ENCODE results near the gene ELF4.

DNA sequence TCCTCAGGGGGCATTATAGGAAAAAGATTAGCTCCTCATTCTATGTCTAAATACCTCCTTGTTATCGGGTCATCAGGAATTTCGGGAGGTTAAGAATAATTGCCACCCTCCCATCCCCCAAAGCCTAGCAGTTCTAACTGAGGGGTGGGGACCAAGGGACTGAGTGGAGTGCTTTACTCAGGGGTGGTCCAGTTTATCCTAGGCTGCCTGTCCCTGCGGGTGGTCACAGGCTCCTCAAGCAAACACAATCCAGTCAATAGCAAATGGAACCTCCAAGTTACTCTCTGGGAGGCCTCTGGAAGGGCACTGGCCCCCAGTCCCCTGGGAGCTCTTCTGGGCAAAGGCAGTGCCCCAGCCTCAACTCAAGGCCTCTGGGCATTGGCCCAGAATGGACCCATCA, 6.7 kb downstream of the ELF4 start:
- no peak for TF ChIP-seq EZH2 (IDR thresholded peaks at IDR 0.05; ENCODE audit: low read depth, unreplicated experiment)
- TF ChIP-seq CTCF (conservative IDR thresholded peaks at IDR 0.05; ENCODE audit: low read depth in 2 of 2): no peak
- no peak for TF ChIP-seq CREB1 (CRISPR knock-in tag; IDR thresholded peaks at IDR 0.05; ENCODE audit: low read depth)
- no peak for TF ChIP-seq EZH2phosphoT487 (IDR thresholded peaks at IDR 0.05; ENCODE audit: unreplicated experiment)
- TF ChIP-seq, protein P1, sequence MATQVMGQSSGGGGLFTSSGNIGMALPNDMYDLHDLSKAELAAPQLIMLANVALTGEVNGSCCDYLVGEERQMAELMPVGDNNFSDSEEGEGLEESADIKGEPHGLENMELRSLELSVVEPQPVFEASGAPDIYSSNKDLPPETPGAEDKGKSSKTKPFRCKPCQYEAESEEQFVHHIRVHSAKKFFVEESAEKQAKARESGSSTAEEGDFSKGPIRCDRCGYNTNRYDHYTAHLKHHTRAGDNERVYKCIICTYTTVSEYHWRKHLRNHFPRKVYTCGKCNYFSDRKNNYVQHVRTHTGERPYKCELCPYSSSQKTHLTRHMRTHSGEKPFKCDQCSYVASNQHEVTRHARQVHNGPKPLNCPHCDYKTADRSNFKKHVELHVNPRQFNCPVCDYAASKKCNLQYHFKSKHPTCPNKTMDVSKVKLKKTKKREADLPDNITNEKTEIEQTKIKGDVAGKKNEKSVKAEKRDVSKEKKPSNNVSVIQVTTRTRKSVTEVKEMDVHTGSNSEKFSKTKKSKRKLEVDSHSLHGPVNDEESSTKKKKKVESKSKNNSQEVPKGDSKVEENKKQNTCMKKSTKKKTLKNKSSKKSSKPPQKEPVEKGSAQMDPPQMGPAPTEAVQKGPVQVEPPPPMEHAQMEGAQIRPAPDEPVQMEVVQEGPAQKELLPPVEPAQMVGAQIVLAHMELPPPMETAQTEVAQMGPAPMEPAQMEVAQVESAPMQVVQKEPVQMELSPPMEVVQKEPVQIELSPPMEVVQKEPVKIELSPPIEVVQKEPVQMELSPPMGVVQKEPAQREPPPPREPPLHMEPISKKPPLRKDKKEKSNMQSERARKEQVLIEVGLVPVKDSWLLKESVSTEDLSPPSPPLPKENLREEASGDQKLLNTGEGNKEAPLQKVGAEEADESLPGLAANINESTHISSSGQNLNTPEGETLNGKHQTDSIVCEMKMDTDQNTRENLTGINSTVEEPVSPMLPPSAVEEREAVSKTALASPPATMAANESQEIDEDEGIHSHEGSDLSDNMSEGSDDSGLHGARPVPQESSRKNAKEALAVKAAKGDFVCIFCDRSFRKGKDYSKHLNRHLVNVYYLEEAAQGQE (IDR thresholded peaks at IDR 0.05; ENCODE audit: unreplicated experiment): no peak
- no peak for TF ChIP-seq POLR2AphosphoS5 (IDR thresholded peaks at IDR 0.05; ENCODE audit: low read depth)
